ENCODE measurements around the gene DEPP1. TPM values are rescaled to one million over a fixed set of nuclear protein-coding genes. Genes with fewer than 3 reads are reported as not detected.

DEPP1 gene
- total and polyA plus RNA-seq, 10 of the 15 experiments (the other 5 are each of a cell fraction or from before 2014, with no cell fraction given) = 1.7 to 12.1 (median 7.3) TPM

GRCh38 chr10:44960482-44961229 lies 18.0 kb downstream of the DEPP1 start (continued):
- peak; percentile 24; the same call in 1 of the 2 replicates for TF ChIP-seq SPI1 (IDR thresholded peaks at IDR 0.05; ENCODE audit: borderline replicate concordance, insufficient read depth, low read depth, low read length)
- TF ChIP-seq ZBED1 (IDR thresholded peaks at IDR 0.05; ENCODE audit: borderline replicate concordance) = no peak
- no peak; the same call in 1 of the 2 replicates for TF ChIP-seq ZBTB40 (IDR thresholded peaks at IDR 0.05; ENCODE audit: borderline replicate concordance)
- TF ChIP-seq NR2C1 (IDR thresholded peaks at IDR 0.05) = no peak
- no peak for TF ChIP-seq EED (IDR thresholded peaks at IDR 0.05; ENCODE audit: low read depth)
- TF ChIP-seq HDGF (IDR thresholded peaks at IDR 0.05) = no peak
- no peak for TF ChIP-seq CBX5 (IDR thresholded peaks at IDR 0.05; ENCODE audit: low read depth)
- TF ChIP-seq PKNOX1 (IDR thresholded peaks at IDR 0.05) = peak; percentile 91
- no peak for TF ChIP-seq SP1 (IDR thresholded peaks at IDR 0.05; ENCODE audit: low read depth, low read length)
- no peak for TF ChIP-seq EP300 (IDR thresholded peaks at IDR 0.05; ENCODE audit: borderline replicate concordance in 1 of 2, control insufficient read depth in 1 of 2, low read depth in 2 of 2, low read length in 2 of 2)
- TF ChIP-seq GATAD2B (conservative IDR thresholded peaks at IDR 0.05; ENCODE audit: low read depth) = no peak
- no peak for TF ChIP-seq TCF7 (IDR thresholded peaks at IDR 0.05; ENCODE audit: borderline replicate concordance)
- TF ChIP-seq ZNF207 (IDR thresholded peaks at IDR 0.05; ENCODE audit: borderline replicate concordance) = no peak
- no peak for TF ChIP-seq MAX (IDR thresholded peaks at IDR 0.05; ENCODE audit: low read depth, low read length)
- no peak for TF ChIP-seq SREBF1 (IDR thresholded peaks at IDR 0.05; ENCODE audit: low read length)
- TF ChIP-seq ZNF384 (IDR thresholded peaks at IDR 0.05; ENCODE audit: borderline replicate concordance, low read depth, low read length) = peak; percentile 46; the same call in 1 of the 2 replicates
- no peak for TF ChIP-seq ZNF217 (IDR thresholded peaks at IDR 0.05)
- no peak for TF ChIP-seq NR2F1 (conservative IDR thresholded peaks at IDR 0.05)
- no peak for TF ChIP-seq ZSCAN29 (IDR thresholded peaks at IDR 0.05)
- no peak for TF ChIP-seq MXI1 (IDR thresholded peaks at IDR 0.05; ENCODE audit: low read depth, low read length)
- TF ChIP-seq BCL3 (IDR thresholded peaks at IDR 0.05; ENCODE audit: borderline replicate concordance, insufficient read depth, low read depth, low read length, poor library complexity, severe bottlenecking) = no peak
- TF ChIP-seq USF1 (IDR thresholded peaks at IDR 0.05; ENCODE audit: borderline replicate concordance, extremely low read length, insufficient read depth, low read depth, low read length) = no peak
- TF ChIP-seq STAT1 (conservative IDR thresholded peaks at IDR 0.05) = no peak
- TF ChIP-seq SREBF2 (IDR thresholded peaks at IDR 0.05; ENCODE audit: low read length) = no peak
